Prostate gland (tissue), 2 donors: ENCODE data around the gene HMGCS2. TPM values are rescaled to one million over a fixed set of nuclear protein-coding genes. Genes with fewer than 3 reads are reported as not detected.

Experiments used
- DNase-seq: peaks from one replicate; pipeline ENCODE4 v3.0.0-alpha.2; 2019; ENCODE audit warnings: low spot score
- H3K27ac ChIP-seq, 2 donors: fragments of 200-600 bp; sonication (generic); 2 replicates each; pipeline ENCODE4 v1.5.1; 2017 to 2019
- H3K27me3 ChIP-seq: fragments of 200-600 bp; sonication (generic); replicated peaks from 2 replicates; pipeline ENCODE4 v1.5.1; 2019; ENCODE audit not compliant: insufficient read depth
- H3K36me3 ChIP-seq, 2 donors: fragments of 200-600 bp; sonication (generic); 1 replicate in 1 of 2; 2 replicates in 1 of 2; pipeline versions ENCODE4 v1.5.1 to v1.8.1; 2017 to 2019
- H3K4me1 ChIP-seq: fragments of 200-600 bp; sonication (generic); replicated peaks from 2 replicates; pipeline ENCODE4 v1.5.1; 2019
- H3K4me3 ChIP-seq, 2 donors: fragments of 200-600 bp; sonication (generic); 2 replicates each; pipeline ENCODE4 v1.5.1; 2017 to 2019
- H3K9me3 ChIP-seq: fragments of 200-600 bp; sonication (generic); 2 replicates; pipeline ENCODE4 v1.5.1; 2017
- POLR2A ChIP-seq: fragments of 450-650 bp; IDR thresholded peaks from one replicate; pipeline ENCODE4 v1.6.1; 2016; ENCODE audit warnings: antibody characterized with exemption, mild to moderate bottlenecking
- POLR2AphosphoS5 ChIP-seq: sonication (generic); formaldehyde crosslinking; IDR thresholded peaks from one replicate; pipeline ENCODE4 v1.6.1; 2017; ENCODE audit warnings: antibody characterized with exemption
- WGBS: methylation state at CpG from one replicate; pipeline ENCODE4 v1.1.5; 2018; 5-methylcytosine and 5-hydroxymethylcytosine counted together
- intact Hi-C: fragments of 100-400 bp; cut with DNase I; formaldehyde crosslinking; loops from one replicate; pipeline ENCODE4 v1.14.2; 2022
- total RNA-seq, 2 donors: library from RNA; depleted of rRNA; stranded (reverse); fragments of >200 nt; gene quantifications; one replicate each; pipeline ENCODE4 v1.1.0, GENCODE V29; 2016
- TF ChIP-seq, protein P1 (sequence below), 4 experiments: fragments of 200-600 bp in 2 of 4; fragments of 450-650 bp in 2 of 4; sonication (generic) in 2 of 4; IDR thresholded peaks; 1 replicate in 3 of 4; 2 replicates in 1 of 4; pipeline ENCODE4 v1.5.1; 2016 to 2019; ENCODE audit warnings: antibody characterized with exemption in 4 of 4, mild to moderate bottlenecking in 2 of 4, moderate library complexity in 2 of 4

HMGCS2 gene
- 10 to 100 TPM in 1 of 2 donors, 1 to 10 TPM in 1; 4.6 to 21.5 TPM for total RNA-seq

DNA sequence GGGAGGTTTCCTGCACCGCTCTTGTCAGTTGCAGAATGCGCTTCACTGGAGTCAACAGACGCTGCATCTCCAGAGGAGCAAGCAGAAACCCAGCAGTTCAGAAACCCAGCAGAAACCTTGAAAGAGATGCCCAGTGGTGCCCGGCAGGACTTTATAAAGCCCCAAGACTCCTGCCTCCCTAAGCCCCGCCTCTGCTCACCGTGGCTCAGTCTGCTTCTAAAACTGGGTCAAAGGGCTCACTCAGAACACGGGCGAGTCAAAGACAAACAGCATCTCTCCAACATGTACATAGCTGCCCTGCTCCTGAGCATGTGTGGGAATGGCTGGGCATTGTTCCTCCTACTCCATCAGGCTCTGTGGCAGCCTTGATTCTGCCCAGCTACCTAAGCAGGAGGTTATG lies at the start of gene HMGCS2:
Gene HMGCS2, minus strand, starts transcription at position 128 of the 400 bp plus-strand sequence. Its CDS starts 61 bp downstream, at position 67.
- Histone ChIP-seq H3K36me3 (no peaks in the 10 kb centered on the region), H3K9me3 (no peaks in the 10 kb centered on the region), H3K4me1 (no peaks in the 10 kb centered on the region), H3K4me3 (no peak within 1 kb of the TSS), H3K27ac (peak within 1 kb of the TSS; percentile 44 to 65), H3K27me3 (no peaks in the 10 kb centered on the region)
- 56% methylated on average over 8 of the region's 8 CpGs for whole genome bisulfite sequencing
- intact Hi-C loops = no loop called here
- TF ChIP-seq POLR2AphosphoS5 (no peak), POLR2A (no peak)
- TF ChIP-seq, protein P1, sequence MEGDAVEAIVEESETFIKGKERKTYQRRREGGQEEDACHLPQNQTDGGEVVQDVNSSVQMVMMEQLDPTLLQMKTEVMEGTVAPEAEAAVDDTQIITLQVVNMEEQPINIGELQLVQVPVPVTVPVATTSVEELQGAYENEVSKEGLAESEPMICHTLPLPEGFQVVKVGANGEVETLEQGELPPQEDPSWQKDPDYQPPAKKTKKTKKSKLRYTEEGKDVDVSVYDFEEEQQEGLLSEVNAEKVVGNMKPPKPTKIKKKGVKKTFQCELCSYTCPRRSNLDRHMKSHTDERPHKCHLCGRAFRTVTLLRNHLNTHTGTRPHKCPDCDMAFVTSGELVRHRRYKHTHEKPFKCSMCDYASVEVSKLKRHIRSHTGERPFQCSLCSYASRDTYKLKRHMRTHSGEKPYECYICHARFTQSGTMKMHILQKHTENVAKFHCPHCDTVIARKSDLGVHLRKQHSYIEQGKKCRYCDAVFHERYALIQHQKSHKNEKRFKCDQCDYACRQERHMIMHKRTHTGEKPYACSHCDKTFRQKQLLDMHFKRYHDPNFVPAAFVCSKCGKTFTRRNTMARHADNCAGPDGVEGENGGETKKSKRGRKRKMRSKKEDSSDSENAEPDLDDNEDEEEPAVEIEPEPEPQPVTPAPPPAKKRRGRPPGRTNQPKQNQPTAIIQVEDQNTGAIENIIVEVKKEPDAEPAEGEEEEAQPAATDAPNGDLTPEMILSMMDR (IDR thresholded peaks at IDR 0.05) = no peak
- no peak for DNase-seq

DNA sequence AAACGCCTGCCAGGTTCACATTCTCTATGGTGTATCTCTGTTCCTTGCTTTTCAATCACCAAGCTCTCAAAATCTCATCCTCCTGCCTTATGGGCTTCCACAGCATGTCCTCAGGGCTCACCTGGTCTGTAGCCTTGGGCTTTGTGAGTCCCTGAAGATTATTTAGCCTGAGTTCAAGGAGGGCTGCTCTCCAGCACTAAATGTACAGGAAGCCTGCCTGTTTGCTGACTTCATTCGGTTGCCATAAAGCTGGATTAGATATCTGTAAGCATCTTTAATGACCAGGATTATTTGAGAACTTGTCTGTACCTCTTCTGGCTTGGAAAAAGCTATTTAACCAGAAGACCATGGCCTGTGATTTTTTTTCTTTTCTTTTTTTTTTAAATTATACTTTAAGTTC lies 49.5 kb upstream of the HMGCS2 start:
- DNase-seq = no peak
- intact Hi-C loops = no loop called here
- Histone ChIP-seq H3K27ac (no peak overlapping the region), H3K4me1 (no peaks in the 10 kb centered on the region), H3K9me3 (no peaks in the 10 kb centered on the region), H3K27me3 (no peaks in the 10 kb centered on the region), H3K36me3 (no peaks in the 10 kb centered on the region), H3K4me3 (no peak overlapping the region)
- TF ChIP-seq, protein P1 (IDR thresholded peaks at IDR 0.05) = no peak
- no peak for TF ChIP-seq POLR2A
- 83% methylated on average over 2 of the region's 2 CpGs for WGBS

DNA sequence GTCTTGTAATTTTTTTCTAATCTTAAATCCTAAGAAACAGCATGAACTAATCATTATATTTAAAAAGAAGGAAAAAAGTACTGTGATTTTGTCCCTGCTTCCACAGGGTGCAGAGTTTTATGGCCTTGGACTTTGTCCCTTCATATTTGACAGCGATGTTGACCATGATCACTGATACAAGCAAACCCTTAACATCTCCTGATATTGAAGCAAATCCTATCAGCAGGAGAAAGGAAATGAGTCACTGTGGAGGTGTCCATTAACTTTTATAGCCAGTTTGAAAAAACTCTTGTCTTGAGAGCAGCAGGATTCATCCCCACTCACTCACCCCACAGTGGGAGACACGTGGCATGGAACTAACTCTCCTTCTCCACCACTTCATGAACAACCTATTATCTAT lies 47.7 kb upstream of the HMGCS2 start:
- no peaks in the 10 kb centered on the region for H3K36me3 ChIP-seq
- H3K4me1 ChIP-seq = no peaks in the 10 kb centered on the region
- H3K4me3 ChIP-seq = no peak overlapping the region
- WGBS = 77% methylated on average over 2 of the region's 2 CpGs
- intact Hi-C loops = no loop called here
- no peak overlapping the region for H3K27ac ChIP-seq
- TF ChIP-seq POLR2AphosphoS5 (no peak), POLR2A (no peak)
- TF ChIP-seq, protein P1 (IDR thresholded peaks at IDR 0.05) = no peak
- H3K9me3 ChIP-seq = no peaks in the 10 kb centered on the region
- no peak for DNase-seq
- H3K27me3 ChIP-seq = no peaks in the 10 kb centered on the region

- DNase-seq = no peak
- intact Hi-C loops = no loop called here
- H3K4me1 ChIP-seq = no peaks in the 10 kb centered on the region
- no peaks in the 10 kb centered on the region for H3K27me3 ChIP-seq
- no peak overlapping the region for H3K27ac ChIP-seq
- whole genome bisulfite sequencing = 81% methylated on average over 7 of the region's 7 CpGs
- H3K9me3 ChIP-seq = no peaks in the 10 kb centered on the region
- no peak overlapping the region for H3K4me3 ChIP-seq
- TF ChIP-seq POLR2A (no peak), POLR2AphosphoS5 (no peak)
- TF ChIP-seq, protein P1 (IDR thresholded peaks at IDR 0.05) = no peak
- H3K36me3 ChIP-seq = no peaks in the 10 kb centered on the region
These were observed 47.2 kb upstream of the HMGCS2 start for GRCh38 chr1:119815928-119816327.

DNA sequence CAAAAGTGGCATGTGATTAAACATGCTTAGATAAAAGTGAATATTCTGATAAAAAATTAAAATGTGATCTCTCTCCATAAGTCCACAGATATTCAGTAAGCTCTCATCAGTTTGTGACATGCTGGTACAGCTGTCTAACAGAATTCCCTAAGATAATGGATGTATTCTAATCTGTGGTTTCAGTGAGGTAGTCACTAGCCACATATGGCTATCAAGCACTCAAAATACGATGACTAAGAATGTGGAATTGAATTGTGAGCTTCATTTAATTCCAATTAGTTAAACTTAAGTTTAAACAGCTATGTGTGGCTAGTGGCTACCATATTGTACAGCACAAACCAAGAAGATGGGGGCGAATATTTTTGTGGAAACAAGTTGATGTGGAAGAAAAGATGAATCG lies 46.7 kb upstream of the HMGCS2 start:
- TF ChIP-seq POLR2A (no peak), POLR2AphosphoS5 (no peak)
- TF ChIP-seq, protein P1 (IDR thresholded peaks at IDR 0.05) = no peak
- no peak for DNase-seq
- Histone ChIP-seq H3K27ac (no peak overlapping the region), H3K9me3 (no peaks in the 10 kb centered on the region), H3K27me3 (no peaks in the 10 kb centered on the region), H3K36me3 (no peaks in the 10 kb centered on the region), H3K4me3 (no peak overlapping the region), H3K4me1 (no peaks in the 10 kb centered on the region)
- 87% methylated on average over 3 of the region's 3 CpGs for WGBS
- intact Hi-C loops = no loop called here
